ENCODE measurements around the gene ZNF76.
A peak's percentile ranks its signal among the peaks of the same experiment; 100 is the strongest.
"Not testable (repeated sequence)": the region's sequence is repeated elsewhere in the genome, so short reads cannot be mapped to it uniquely, and the experiment has no call there.

Gene ZNF76

GRCh38 chr6:35302604-35303241 is 43.2 kb downstream of the ZNF76 start:
- peak; percentile 71 to 89 (median 82) for DNase-seq

- DNase-seq = no peak
Observed at GRCh38 chr6:35304299-35304698, 44.8 kb downstream of the ZNF76 start.

- no peak for DNase-seq
Observed at GRCh38 chr6:35305117-35305516, 45.6 kb downstream of the ZNF76 start.

- DNase-seq = not testable (repeated sequence)
Observed at GRCh38 chr6:35307138-35307537, 47.6 kb downstream of the ZNF76 start.

GRCh38 chr6:35308543-35308942 is 49.0 kb downstream of the ZNF76 start:
- DNase-seq = not testable (repeated sequence)

- DNase-seq = no peak
Observed at GRCh38 chr6:35309611-35310264, 50.2 kb downstream of the ZNF76 start.

- peak in 3 of 4 experiments; percentile 26 to 37 (median 29) for DNase-seq
Observed at GRCh38 chr6:35310265-35310831, 50.8 kb downstream of the ZNF76 start.

- peak in 3 of 4 experiments; percentile 50 to 57 (median 55) for DNase-seq
Observed at GRCh38 chr6:35311390-35312075, 52.0 kb downstream of the ZNF76 start.

GRCh38 chr6:35312076-35312800 is 52.7 kb downstream of the ZNF76 start:
- DNase-seq = no peak

- peak; percentile 36 to 87 (median 70) for DNase-seq
Observed at GRCh38 chr6:35312807-35313206, 53.3 kb downstream of the ZNF76 start.

GRCh38 chr6:35317483-35318195 is 58.1 kb downstream of the ZNF76 start:
- no peak for DNase-seq

- no peak for DNase-seq
Observed at GRCh38 chr6:35318196-35319171, 58.9 kb downstream of the ZNF76 start.

- DNase-seq = no peak
Observed at GRCh38 chr6:35319346-35320030, 60.0 kb downstream of the ZNF76 start.

- no peak for DNase-seq
Observed at GRCh38 chr6:35320031-35320410, 60.5 kb downstream of the ZNF76 start.

- no peak for DNase-seq
Observed at GRCh38 chr6:35321091-35321490, 61.6 kb downstream of the ZNF76 start.

- peak; percentile 70 to 84 (median 78) for DNase-seq
Observed at GRCh38 chr6:35327349-35328027, 68.0 kb downstream of the ZNF76 start.

GRCh38 chr6:35328108-35328723 is 68.7 kb downstream of the ZNF76 start:
- DNase-seq = no peak

GRCh38 chr6:35328965-35329364 is 69.4 kb downstream of the ZNF76 start:
- DNase-seq = not testable (repeated sequence)

- no peak for DNase-seq
Observed at GRCh38 chr6:35330541-35331119, 71.1 kb downstream of the ZNF76 start.

Data from suppressor macrophage (primary cell).